Fibroblast of mammary gland (primary cell): ENCODE results near the gene OSBPL5.

Experiments
- DNase-seq: peaks from one replicate; pipeline ENCODE4 v3.0.0-alpha.2; 2010; ENCODE audit warnings: low read depth
- H3K4me3 ChIP-seq: 2 replicates; pipeline ENCODE4 v1.5.1; 2011; ENCODE audit warnings: low read depth, mild to moderate bottlenecking, low read length, moderate library complexity; ENCODE audit not compliant: control insufficient read depth
- TF ChIP-seq, protein P1 (sequence below): conservative IDR thresholded peaks from 2 replicates; pipeline ENCODE4 v1.5.1; 2011; ENCODE audit warnings: low read depth, low read length, inconsistent platforms; ENCODE audit not compliant: control insufficient read depth, insufficient read depth

Gene OSBPL5

DNA sequence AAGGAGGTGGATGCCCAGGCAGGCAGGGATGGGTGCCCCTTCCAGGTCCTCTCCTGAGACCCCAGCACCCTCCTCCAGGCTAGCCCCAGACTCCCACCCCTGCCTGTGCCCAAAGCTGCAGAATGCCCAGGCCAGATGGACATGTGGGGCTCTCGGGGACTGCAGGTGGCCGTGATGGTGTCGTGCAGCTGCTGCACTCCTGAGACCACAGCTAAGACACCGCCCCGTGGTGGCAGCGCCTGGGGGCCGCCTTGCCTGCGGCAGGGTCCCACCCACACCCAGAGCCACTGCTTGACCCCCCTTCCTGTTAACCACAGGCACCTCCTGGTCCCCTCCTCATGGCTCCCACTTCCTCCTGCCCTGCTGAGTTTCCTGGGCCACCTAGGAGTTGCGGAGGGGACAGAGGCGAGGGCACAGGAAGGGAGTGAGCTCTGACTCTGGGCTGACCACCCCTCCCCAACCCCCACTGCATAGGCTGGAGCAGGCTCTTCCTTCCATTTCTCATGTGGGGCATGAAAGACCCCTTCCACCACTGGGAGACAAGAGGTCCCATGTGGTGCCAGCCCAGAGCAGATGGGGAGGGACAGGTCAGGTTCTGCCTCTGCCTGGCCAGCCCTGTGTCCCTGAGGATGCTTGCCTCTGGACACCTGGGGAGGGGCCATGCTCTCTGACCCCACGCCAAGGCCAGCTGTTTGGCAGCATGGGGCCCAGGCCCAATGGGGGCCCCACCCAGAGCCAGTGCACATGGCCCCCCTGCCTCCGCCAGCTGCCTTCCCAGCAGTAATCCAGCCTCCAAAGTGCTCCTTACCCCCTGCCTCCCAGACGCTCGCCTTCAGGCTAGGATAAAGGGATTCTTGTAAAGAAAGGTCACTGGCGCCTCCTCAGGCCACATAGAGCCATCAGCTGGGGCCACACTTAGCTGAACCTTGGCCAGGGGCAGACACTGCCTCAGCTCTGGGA lies 29.3 kb downstream of the OSBPL5 start:
- no peak overlapping the region for H3K4me3 ChIP-seq
- no peak for DNase-seq
- TF ChIP-seq, protein P1, sequence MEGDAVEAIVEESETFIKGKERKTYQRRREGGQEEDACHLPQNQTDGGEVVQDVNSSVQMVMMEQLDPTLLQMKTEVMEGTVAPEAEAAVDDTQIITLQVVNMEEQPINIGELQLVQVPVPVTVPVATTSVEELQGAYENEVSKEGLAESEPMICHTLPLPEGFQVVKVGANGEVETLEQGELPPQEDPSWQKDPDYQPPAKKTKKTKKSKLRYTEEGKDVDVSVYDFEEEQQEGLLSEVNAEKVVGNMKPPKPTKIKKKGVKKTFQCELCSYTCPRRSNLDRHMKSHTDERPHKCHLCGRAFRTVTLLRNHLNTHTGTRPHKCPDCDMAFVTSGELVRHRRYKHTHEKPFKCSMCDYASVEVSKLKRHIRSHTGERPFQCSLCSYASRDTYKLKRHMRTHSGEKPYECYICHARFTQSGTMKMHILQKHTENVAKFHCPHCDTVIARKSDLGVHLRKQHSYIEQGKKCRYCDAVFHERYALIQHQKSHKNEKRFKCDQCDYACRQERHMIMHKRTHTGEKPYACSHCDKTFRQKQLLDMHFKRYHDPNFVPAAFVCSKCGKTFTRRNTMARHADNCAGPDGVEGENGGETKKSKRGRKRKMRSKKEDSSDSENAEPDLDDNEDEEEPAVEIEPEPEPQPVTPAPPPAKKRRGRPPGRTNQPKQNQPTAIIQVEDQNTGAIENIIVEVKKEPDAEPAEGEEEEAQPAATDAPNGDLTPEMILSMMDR = no peak

DNA sequence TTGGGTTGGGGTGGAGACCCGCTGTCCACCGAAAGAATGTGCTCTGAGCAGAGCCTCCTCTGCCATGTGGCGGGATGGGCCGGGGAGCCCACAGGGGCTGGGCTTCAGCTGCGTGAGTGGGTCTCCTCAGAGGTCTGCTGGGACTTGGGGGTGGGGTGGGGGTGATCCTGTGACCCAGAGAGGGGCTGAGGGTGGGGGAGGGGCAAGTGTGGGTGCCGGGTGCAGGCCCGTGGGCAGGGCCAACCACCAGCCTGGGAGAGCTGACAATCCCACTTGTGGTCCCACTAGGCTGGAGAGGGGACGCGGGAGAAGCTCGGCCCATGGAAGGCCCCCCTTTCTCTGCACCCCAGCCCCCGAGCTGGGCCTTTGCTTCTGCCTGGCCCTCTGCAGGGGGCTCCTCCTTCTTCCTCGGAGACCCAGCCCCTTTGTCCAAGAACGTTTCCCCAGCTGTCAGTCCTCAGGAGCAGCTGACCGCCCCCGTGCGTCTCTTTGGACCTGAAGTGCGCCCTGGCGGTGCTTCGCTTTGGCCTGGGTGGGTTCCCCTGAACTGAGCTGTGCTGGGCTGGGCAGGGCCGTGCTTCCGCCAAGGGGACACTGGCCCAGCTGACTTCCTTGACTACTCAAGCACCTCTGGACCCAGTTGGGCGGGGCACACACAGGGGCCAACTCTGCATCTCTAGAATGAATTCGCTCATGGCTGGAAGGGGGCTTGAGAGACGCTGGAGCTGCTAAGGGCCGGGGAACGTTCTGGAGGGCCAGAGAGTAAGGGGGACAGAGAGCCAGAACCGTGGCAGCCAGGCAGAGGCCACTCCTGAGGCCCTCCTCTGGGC lies 30.2 kb downstream of the OSBPL5 start:
- no peak for DNase-seq
- TF ChIP-seq, protein P1 = no peak
- no peak overlapping the region for H3K4me3 ChIP-seq

DNA sequence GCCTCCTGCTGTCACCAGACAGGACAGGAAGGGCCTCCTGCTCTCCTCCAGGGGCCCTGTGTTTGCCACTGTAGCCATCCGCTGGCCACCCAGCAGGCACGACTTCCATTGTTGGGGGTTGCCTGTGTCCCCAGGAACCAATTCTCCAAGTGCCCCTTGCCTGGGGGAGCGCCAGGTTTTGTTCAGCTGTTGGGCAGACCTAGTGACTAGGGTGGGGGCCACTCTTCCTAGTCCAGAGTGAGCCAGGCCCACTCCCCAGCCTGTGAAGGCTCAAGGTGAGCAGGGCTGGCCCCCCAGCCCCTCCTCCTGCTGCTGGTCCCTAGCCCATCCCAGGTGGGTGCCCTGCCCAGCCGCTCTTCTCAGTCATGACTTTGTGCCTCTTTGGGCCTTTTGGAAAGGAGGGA lies 30.9 kb downstream of the OSBPL5 start:
- no peak overlapping the region for H3K4me3 ChIP-seq
- TF ChIP-seq, protein P1 = no peak
- no peak for DNase-seq

DNA sequence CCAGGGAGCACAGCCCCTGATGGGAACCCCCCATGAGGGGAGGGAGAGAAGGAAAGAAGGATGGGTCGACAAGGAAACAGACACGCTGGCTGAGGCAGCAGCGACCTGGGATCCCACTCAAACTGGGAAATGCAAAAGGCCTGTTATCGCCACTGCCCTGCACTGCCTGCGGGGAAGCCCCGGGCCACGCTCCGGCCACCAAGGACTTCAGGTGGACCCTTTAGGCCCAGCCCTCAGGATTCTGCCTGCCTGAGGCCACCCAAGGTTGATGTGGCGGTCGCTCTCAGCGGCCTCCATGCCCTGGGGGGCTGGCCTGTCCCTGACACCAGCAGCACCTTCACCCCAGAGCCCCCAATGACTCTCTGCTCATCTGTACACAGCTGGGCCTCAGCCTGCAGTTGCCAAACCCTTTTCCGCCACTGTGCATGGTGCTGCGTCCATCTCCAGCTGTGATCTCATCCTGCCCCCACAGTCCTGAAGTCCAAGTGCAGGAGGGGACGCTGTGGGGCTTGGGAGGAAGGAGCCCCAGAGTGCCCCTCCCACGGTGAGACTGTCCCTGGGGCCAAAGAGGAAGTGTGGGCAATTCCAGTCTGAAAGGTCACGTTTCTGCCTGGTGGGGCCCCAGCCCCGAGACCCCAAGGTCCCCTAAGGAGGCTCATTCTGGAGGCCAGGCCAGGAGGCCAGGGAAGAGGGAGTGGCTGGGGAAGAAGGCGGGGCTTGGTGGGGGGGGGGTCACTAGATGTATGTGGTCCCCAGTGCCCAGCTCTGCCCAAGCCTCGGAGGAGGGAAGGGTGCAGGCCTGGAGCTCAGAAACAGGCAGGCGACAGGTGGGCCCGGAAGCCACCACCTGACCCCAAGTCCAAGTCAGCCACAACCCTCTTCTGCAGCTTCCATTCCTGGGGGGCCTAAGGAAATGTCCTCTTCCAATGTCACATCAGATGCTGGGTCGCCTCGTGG lies 31.6 kb downstream of the OSBPL5 start:
- no peak for DNase-seq
- TF ChIP-seq, protein P1 = no peak

DNA sequence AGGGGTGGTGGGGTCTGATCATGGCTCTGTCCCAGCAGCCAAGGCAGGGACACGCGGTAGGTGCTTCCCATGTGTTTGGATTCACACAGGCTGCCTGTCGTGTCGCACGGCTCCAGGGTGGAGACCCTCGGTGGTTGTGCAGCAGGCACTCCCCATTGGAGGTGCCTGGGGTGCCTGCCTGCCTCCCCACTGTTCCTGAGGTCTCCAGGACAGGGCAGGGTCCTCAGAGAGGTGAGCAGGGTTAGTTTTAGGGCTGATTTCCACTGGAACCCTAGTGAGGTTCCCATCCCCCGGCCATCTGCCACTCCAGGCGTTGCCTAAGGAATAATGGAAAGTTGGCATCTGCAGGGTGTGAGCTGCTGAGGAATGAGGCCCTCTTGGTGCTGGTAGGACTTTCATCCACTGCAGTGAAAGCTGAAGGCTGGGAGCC lies 32.3 kb downstream of the OSBPL5 start:
- DNase-seq = no peak
- TF ChIP-seq, protein P1 = no peak
- no peak overlapping the region for H3K4me3 ChIP-seq

More for the DNA sequence above, 31.6 kb downstream of the OSBPL5 start:
- H3K4me3 ChIP-seq = no peak overlapping the region
